Activated CD4-positive, alpha-beta T cell treated with anti-CD3 and anti-CD28 coated beads, Interleukin-2, amount 10 ng/mL, durations not matched to agents 7 days and 5 days (primary cell): ENCODE data around the gene ZNF490. TPM values are rescaled to one million over a fixed set of nuclear protein-coding genes. Genes with fewer than 3 reads are reported as not detected.
"Not testable (repeated sequence)": the region's sequence is repeated elsewhere in the genome, so short reads cannot be mapped to it uniquely, and the experiment has no call there.

Experiments used
- CTCF ChIA-PET: fragments of 350-600 bp; sonication (Branson Sonifier 250); formaldehyde crosslinking; loops from one replicate; lab custom pipeline; 2021; ENCODE audit warnings: antibody characterized with exemption; lab: Charles Lee
- POLR2A ChIA-PET: fragments of 350-600 bp; sonication (Branson Sonifier 250); formaldehyde crosslinking; loops from one replicate; lab custom pipeline; 2021; ENCODE audit warnings: antibody characterized with exemption; lab: Charles Lee
- DNase-seq: peaks from one replicate; pipeline ENCODE4 v3.0.0-alpha.2; 2020
- H3K27ac Mint-ChIP-seq: one replicate; pipeline ENCODE4 v1.8.0; 2021; ENCODE audit warnings: mild to moderate bottlenecking, moderate library complexity, mixed read lengths
- H3K27me3 Mint-ChIP-seq: one replicate; pipeline ENCODE4 v1.8.0; 2021; ENCODE audit warnings: mixed read lengths
- H3K36me3 Mint-ChIP-seq: one replicate; pipeline ENCODE4 v1.8.0; 2021; ENCODE audit warnings: low read depth, mixed read lengths
- H3K4me1 Mint-ChIP-seq: one replicate; pipeline ENCODE4 v1.8.0; 2021; ENCODE audit warnings: mixed read lengths
- H3K4me3 Mint-ChIP-seq: one replicate; pipeline ENCODE4 v1.8.0; 2021; ENCODE audit warnings: mild to moderate bottlenecking, moderate library complexity, mixed read lengths
- H3K9me3 Mint-ChIP-seq: one replicate; pipeline ENCODE4 v1.8.0; 2021; ENCODE audit warnings: mixed read lengths
- total RNA-seq, 2 experiments: library from RNA; stranded (reverse); gene quantifications; one replicate each; pipeline ENCODE4 v1.2.3, GENCODE V29; 2021

ZNF490 gene
- total RNA-seq, 2 experiments from 2014 or later = 15.1 to 15.8 TPM

GRCh38 chr19:12607631-12608030 lies 3.0 kb downstream of the ZNF490 start:
- Mint-ChIP-seq H3K9me3 (no peaks in the 10 kb centered on the region), H3K27me3 (no peaks in the 10 kb centered on the region), H3K27ac (no peak overlapping the region), H3K4me3 (no peak overlapping the region), H3K36me3 (peaks cover 29% of the 10 kb centered on the region), H3K4me1 (peaks cover 35% of the 10 kb centered on the region)
- ChIA-PET POLR2A (no interaction called here), CTCF (interaction anchor here (0.6 to 0.8 kb wide), 2 partner anchors 47 to 1475 kb away, joined by 3 read pairs; no protein-coding TSS in a partner anchor)
- no peak for DNase-seq

GRCh38 chr19:12606796-12607195 lies 3.8 kb downstream of the ZNF490 start:
- Mint-ChIP-seq H3K9me3 (no peaks in the 10 kb centered on the region), H3K4me1 (peaks cover 32% of the 10 kb centered on the region), H3K4me3 (no peak overlapping the region), H3K36me3 (peaks cover 34% of the 10 kb centered on the region), H3K27me3 (no peaks in the 10 kb centered on the region), H3K27ac (no peak overlapping the region)
- CTCF ChIA-PET = interaction anchor here (0.7 to 1.3 kb wide), 3 partner anchors 33 to 520 kb away, joined by 3 to 4 read pairs (median 3); no protein-coding TSS in a partner anchor
- no peak for DNase-seq
- POLR2A ChIA-PET = no interaction called here

GRCh38 chr19:12603714-12604113 lies 6.9 kb downstream of the ZNF490 start:
- POLR2A ChIA-PET = interaction anchor here (0.6 kb wide), 3 partner anchors 10 to 270 kb away, joined by 3 to 4 read pairs (median 4); partner anchors contain the start of gene ZNF563
- H3K27me3 Mint-ChIP-seq = no peaks in the 10 kb centered on the region
- H3K4me3 Mint-ChIP-seq = no peak overlapping the region
- H3K4me1 Mint-ChIP-seq = peaks cover 20% of the 10 kb centered on the region
- CTCF ChIA-PET = interaction anchor here (0.6 to 1.1 kb wide), 4 partner anchors 21 to 39 kb away, joined by 3 to 4 read pairs (median 3); no protein-coding TSS in a partner anchor
- no peaks in the 10 kb centered on the region for H3K9me3 Mint-ChIP-seq
- peak; percentile 80 for DNase-seq
- H3K27ac Mint-ChIP-seq = peak overlapping the region; percentile 25
- peaks cover 36% of the 10 kb centered on the region for H3K36me3 Mint-ChIP-seq

- POLR2A ChIA-PET = no interaction called here
- Mint-ChIP-seq H3K9me3 (no peaks in the 10 kb centered on the region), H3K36me3 (peaks cover 25% of the 10 kb centered on the region), H3K4me3 (no peak overlapping the region), H3K27ac (no peak overlapping the region), H3K4me1 (no peaks in the 10 kb centered on the region), H3K27me3 (no peaks in the 10 kb centered on the region)
- DNase-seq = no peak
- CTCF ChIA-PET = interaction anchor here (0.7 to 1.9 kb wide), 2 partner anchors 43 to 1725 kb away, joined by 3 to 4 read pairs; no protein-coding TSS in a partner anchor
These were observed 13.0 kb downstream of the ZNF490 start for GRCh38 chr19:12597594-12597993.

GRCh38 chr19:12596927-12597548 lies 13.6 kb downstream of the ZNF490 start:
- ChIA-PET POLR2A (no interaction called here), CTCF (no interaction called here)
- no peak overlapping the region for H3K27ac Mint-ChIP-seq
- peaks cover 20% of the 10 kb centered on the region for H3K36me3 Mint-ChIP-seq
- H3K9me3 Mint-ChIP-seq = no peaks in the 10 kb centered on the region
- DNase-seq = no peak
- H3K4me3 Mint-ChIP-seq = no peak overlapping the region
- H3K4me1 Mint-ChIP-seq = no peaks in the 10 kb centered on the region
- no peaks in the 10 kb centered on the region for H3K27me3 Mint-ChIP-seq

GRCh38 chr19:12596485-12596884 lies 14.1 kb downstream of the ZNF490 start:
- POLR2A ChIA-PET = no interaction called here
- Mint-ChIP-seq H3K4me3 (no peak overlapping the region), H3K27me3 (no peaks in the 10 kb centered on the region), H3K27ac (no peak overlapping the region), H3K36me3 (peaks cover 19% of the 10 kb centered on the region), H3K4me1 (no peaks in the 10 kb centered on the region), H3K9me3 (no peaks in the 10 kb centered on the region)
- no peak for DNase-seq
- CTCF ChIA-PET = no interaction called here

GRCh38 chr19:12581100-12581499 lies 29.5 kb downstream of the ZNF490 start:
- Mint-ChIP-seq H3K27me3 (no peaks in the 10 kb centered on the region), H3K36me3 (peaks cover 67% of the 10 kb centered on the region)

GRCh38 chr19:12580180-12580694 lies 30.4 kb downstream of the ZNF490 start:
- ChIA-PET POLR2A (no interaction called here), CTCF (no interaction called here)
- H3K27ac Mint-ChIP-seq = no peak overlapping the region
- H3K4me3 Mint-ChIP-seq = no peak overlapping the region
- H3K36me3 Mint-ChIP-seq = peaks cover 69% of the 10 kb centered on the region
- no peaks in the 10 kb centered on the region for H3K4me1 Mint-ChIP-seq
- peaks cover 33% of the 10 kb centered on the region for H3K9me3 Mint-ChIP-seq
- no peaks in the 10 kb centered on the region for H3K27me3 Mint-ChIP-seq
- DNase-seq = no peak

More at GRCh38 chr19:12581100-12581499, 29.5 kb downstream of the ZNF490 start:
- ChIA-PET POLR2A (no interaction called here), CTCF (no interaction called here)
- no peak overlapping the region for H3K4me3 Mint-ChIP-seq
- DNase-seq = no peak
- H3K4me1 Mint-ChIP-seq = no peaks in the 10 kb centered on the region
- H3K27ac Mint-ChIP-seq = no peak overlapping the region
- peaks cover 33% of the 10 kb centered on the region for H3K9me3 Mint-ChIP-seq

- Mint-ChIP-seq H3K36me3 (peaks cover 67% of the 10 kb centered on the region), H3K27ac (no peak overlapping the region), H3K4me1 (peaks cover 6% of the 10 kb centered on the region), H3K4me3 (no peak overlapping the region), H3K27me3 (no peaks in the 10 kb centered on the region), H3K9me3 (peaks cover 36% of the 10 kb centered on the region)
- ChIA-PET CTCF (interaction anchor here (1.0 kb wide), 1 partner anchor 15 kb away, joined by 3 read pairs; no protein-coding TSS in a partner anchor), POLR2A (no interaction called here)
- DNase-seq = no peak
These were observed 32.0 kb downstream of the ZNF490 start for GRCh38 chr19:12578641-12579040.

GRCh38 chr19:12574036-12574435 lies 36.6 kb downstream of the ZNF490 start:
- H3K4me1 Mint-ChIP-seq = peaks cover 6% of the 10 kb centered on the region
- CTCF ChIA-PET = no interaction called here
- no peak overlapping the region for H3K4me3 Mint-ChIP-seq
- H3K9me3 Mint-ChIP-seq = peaks cover 13% of the 10 kb centered on the region
- DNase-seq = no peak
- POLR2A ChIA-PET = no interaction called here
- peaks cover 26% of the 10 kb centered on the region for H3K36me3 Mint-ChIP-seq
- no peak overlapping the region for H3K27ac Mint-ChIP-seq
- H3K27me3 Mint-ChIP-seq = no peaks in the 10 kb centered on the region

- Mint-ChIP-seq H3K4me3 (no peak overlapping the region), H3K27me3 (no peaks in the 10 kb centered on the region), H3K27ac (no peak overlapping the region), H3K9me3 (no peaks in the 10 kb centered on the region), H3K4me1 (peaks cover 6% of the 10 kb centered on the region), H3K36me3 (no peaks in the 10 kb centered on the region)
- no peak for DNase-seq
- ChIA-PET CTCF (interaction anchor here (0.6 to 1.7 kb wide), 2 partner anchors 104 to 271 kb away, joined by 3 to 6 read pairs; no protein-coding TSS in a partner anchor), POLR2A (no interaction called here)
These were observed 42.7 kb downstream of the ZNF490 start for GRCh38 chr19:12567951-12568350.

- POLR2A ChIA-PET, CTCF ChIA-PET, H3K4me3 Mint-ChIP-seq, H3K27me3 Mint-ChIP-seq, H3K9me3 Mint-ChIP-seq, H3K4me1 Mint-ChIP-seq, H3K36me3 Mint-ChIP-seq, H3K27ac Mint-ChIP-seq, DNase-seq: not testable (repeated sequence)
These were observed 44.2 kb downstream of the ZNF490 start for GRCh38 chr19:12566380-12566779.

GRCh38 chr19:12564016-12564664 lies 46.5 kb downstream of the ZNF490 start:
- Mint-ChIP-seq H3K4me1 (peaks cover 6% of the 10 kb centered on the region), H3K27ac (no peak overlapping the region), H3K27me3 (no peaks in the 10 kb centered on the region), H3K9me3 (no peaks in the 10 kb centered on the region), H3K36me3 (no peaks in the 10 kb centered on the region), H3K4me3 (no peak overlapping the region)
- ChIA-PET CTCF (interaction anchor here (0.6 to 1.5 kb wide), 8 partner anchors 14 to 189 kb away, joined by 3 to 6 read pairs (median 3); partner anchors contain the start of genes MAN2B1 and WDR83), POLR2A (interaction anchor here (0.6 kb wide), 1 partner anchor 103 kb away, joined by 4 read pairs; the partner anchor contains the start of genes MAN2B1 and WDR83)
- peak; percentile 93 for DNase-seq
